Superior temporal gyrus (tissue), 1 donor: Measurements from ENCODE around the gene AKT3.
"Not testable (repeated sequence)": the region's sequence is repeated elsewhere in the genome, so short reads cannot be mapped to it uniquely, and the experiment has no call there.

Source experiments
- DNase-seq: peaks from one replicate; pipeline ENCODE4 v3.0.0-alpha.2; 2016; ENCODE audit errors: extremely low spot score

AKT3 gene

DNA sequence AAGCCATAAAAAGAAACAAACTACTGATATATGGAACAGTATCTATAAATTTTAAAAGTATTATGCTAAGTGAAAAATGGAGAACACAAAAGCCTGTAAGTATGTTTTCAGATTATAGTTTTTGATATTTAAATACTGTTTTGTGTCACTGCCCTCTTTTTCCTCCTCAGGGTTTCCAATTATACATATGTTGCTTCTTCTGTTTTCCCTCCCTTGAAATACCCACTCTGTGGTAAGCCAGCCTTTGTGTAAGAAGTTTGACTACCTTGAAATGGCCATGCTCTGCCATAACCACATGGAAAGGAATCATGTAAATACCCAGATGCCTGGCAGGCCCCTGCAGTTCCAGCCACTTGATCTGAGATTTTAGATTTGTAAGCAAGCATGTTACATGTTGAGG is 248.3 kb downstream of the AKT3 start:
- no peak for DNase-seq

DNA sequence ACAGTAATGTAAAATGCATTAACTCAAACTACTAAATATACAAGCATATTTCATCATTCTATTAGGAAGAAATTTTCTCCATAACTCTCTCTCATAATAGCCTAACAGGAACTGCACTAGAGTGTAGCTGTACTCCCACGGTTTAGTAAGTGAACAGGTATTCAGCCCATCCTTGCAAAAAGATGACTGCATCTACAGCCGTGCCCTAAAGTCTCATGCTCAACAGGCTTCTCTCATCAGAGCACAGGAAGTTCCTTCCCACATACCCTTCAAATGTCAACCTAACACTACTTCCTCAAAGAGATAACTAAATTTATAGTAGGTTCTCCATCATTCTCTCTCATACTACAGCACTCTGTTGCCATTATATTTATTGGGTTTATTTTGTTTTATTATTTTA is 251.6 kb downstream of the AKT3 start:
- no peak for DNase-seq

DNA sequence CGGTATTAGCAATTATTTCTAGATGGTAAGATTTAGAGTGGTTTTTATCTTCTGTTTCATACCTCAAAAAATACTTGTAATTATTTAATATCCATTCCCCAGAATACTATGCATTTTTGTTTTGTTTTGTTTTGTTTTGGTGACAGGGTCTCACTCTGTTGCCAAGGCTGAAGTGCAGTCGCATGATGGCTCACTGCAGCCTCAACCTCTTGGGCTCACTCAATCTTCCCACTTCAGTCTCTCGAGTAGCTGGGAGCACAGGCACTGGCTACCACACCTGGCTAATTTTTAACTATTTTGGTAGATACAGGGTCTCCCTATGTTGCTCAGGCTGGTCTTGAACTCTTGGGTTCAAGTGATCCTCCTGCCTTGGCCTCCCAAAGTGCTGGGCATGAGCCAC is 252.7 kb downstream of the AKT3 start:
- DNase-seq, result no peak

DNA sequence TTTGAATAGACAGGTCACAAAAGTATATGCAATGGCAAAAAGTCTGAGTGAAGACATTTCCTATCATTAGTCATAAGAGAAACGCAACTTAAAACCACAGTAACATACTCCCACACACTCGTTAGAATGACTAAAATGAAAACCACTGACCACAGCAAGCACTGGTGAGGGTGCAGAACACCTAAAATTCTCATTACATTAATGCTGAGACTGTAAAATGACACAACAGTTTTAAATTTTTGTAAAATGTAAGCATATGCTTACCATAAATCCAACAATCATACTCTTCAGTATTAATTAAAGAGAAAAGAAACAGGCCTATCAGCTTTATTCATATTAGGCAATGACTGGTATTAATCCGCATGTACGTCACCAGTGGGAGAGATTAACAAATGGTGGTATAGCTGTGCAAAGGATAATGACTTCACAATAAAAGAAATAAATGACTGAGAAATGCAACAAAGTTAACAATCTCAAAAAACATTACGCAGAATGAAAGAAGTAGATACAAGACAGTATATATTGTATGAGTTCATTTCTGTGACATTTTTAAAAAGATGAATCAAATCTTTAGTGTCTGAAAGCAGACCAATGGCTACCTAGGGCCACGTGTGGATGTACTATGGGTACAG is 253.5 kb downstream of the AKT3 start:
- DNase-seq, result no peak

DNA sequence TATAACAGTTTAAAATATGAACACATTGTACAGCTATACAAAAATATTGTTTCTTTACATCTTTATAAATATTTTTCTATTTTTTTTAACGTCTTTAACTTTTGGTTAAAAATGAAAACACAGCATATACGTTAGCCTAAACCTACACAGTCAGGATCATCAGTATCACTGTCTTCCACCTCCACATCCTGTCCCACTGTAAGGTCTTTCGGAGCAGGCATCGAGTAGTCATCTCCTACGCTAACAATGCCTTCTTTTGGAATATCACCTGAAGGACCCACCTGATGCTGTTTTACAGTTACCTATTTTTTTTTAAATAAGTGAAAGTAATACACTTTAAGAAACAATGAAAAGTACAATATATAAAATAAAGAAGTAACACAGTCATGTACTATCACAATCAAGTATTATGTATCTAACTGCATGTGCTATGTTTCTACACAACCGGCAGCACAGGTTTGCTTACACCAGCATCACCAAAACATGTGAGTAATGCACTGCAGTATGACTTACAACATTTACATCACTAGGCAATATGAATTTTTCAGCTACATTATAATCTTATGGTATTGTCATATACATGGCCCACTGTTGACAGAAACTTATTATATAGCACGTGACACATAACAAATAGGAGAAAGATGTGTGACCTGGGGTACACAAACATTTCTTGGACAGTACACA is 254.4 kb downstream of the AKT3 start:
- DNase-seq, result no peak

DNA sequence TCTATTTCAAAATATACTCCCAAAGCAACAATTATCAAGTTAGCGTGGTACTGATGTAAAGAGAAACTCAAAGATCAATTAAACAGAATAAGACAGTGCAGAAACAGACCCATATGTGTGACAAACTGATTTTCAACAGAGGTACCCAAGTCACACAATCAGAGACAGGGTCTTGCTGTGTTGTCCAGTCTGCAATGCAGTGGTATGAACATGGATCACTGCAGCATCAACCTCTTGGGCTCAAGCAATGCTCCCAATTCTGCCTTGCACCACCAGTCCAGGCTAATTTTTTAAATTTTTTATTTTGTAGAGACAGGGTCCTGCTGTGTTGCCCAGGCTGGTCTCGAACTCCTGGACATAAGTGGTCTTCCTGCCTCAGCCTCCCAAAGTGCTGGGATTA is 255.6 kb downstream of the AKT3 start:
- no peak for DNase-seq

DNA sequence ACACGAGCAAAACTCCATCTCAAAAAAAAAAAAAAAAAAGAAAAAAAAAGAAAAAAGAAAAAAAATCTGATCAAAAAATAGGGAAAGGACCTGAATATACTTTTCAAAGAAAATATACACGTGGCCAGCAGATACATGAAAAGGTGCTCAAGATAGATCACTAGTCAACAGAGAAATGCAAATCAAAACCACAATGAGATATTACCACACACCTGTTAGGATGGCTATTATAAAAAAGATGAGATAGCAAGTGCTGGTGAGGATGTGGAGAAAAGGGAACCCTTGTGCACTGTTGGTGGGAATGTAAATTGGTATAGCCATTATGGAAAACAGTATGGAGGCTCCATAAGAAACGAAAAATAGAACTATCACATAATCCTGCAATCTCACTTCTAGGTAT is 260.8 kb downstream of the AKT3 start:
- DNase-seq, result not testable (repeated sequence)

DNA sequence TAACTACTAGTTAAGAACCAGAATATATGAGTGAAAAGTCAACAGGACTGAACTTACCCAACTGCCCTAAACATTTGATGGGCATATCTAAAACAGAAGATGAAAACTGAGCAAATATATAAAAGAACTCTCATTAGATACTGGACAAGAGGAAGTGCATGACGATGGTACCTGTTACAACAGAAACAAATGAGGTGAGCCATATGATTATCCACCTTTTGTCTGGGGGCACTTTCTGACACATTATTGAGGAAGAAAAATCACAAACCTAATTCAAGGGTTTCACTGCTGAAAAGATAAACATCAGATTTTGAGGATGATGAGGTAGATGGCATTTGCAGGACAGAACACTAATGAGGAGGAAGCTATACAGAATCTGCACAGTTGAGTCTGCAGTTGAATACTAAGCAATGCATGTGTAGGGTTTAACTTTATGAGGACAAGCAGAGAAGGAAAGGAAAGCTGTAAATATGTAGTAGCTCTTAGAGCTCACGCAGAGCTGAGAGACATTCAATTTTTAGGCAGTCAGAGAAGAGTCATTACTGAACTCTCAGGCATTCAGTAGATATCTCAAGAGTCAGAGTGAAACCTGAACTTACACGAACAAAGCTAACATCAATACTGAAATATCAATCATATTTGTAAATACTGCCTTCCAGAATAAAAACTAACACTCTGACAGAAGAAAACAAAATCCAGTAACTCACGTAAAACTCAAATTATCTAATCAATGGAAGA is 262.1 kb downstream of the AKT3 start:
- DNase-seq, result no peak

DNA sequence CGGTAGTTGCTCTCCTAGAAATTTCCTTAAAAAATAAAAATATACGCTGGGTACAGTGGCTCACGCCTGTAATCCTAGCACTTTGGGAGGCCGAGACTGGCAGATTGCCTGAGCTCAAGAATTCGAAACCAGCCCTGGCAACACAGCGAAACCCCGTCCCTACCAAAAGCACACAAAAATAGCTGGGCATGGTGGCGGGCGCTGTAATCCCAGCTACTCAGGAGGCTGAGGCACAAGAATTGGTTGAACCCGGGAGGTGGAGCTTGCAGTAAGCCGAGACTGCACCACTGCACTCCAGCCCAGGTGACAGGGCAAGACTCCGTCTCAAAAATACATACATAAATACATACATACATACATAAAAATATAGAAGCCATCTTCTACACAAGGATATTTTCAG is 262.8 kb downstream of the AKT3 start:
- no peak for DNase-seq

DNA sequence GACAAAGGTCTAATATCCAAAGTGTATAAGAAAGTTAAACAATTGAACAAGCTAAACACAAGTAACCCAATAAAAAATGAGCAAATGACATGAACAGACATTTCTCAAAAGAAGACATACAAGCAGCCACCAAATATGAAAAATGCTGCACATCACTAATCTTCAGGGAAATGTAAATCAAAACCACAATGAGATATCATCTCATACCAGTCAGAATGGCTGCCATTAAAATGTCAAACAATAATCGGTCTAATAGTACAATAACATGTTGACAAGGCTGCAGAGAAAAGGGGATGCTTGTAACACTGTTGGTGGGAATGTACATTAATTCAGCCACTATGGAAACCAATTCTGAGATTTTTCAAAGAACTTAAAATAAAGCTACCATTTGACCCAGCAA is 264.1 kb downstream of the AKT3 start:
- no peak for DNase-seq

DNA sequence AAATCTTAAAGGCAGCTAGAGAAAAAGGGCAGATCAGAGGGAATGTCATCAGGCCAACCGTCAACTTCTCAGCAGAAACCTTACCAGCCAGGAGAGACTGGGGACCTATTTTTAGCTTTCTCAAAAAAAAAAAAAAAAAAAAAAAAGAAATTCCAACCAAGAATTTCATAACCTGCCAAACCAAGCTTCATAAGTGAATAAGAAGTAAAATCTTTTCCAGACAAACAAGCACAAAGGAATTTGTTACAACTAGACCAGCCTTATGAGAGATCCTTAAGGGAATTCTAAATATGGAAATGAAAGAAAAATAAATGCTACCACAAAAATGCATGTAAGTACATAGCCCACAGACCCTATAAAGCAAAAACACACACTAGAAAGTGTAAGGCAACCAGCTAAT is 267.7 kb downstream of the AKT3 start:
- DNase-seq, result no peak

DNA sequence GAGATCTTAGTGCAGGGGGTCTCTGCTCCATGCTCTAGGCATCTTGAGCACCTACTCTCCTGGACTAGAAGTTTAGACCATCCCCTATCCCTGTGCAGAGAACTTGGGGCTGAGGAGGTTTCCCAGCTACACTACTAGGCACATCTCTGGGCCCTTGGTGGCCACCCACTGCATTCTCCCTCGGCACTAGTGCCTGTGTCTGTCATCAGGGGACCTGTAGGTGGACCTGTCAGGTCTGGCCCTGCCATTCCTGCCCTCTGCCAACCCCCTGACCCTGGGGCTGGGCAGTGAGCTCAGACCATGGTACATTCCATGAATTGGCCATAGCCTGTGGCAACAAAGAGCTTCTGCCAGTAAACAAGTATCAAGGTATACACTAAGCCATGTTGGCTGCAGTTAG is 269.1 kb downstream of the AKT3 start:
- no peak for DNase-seq

DNA sequence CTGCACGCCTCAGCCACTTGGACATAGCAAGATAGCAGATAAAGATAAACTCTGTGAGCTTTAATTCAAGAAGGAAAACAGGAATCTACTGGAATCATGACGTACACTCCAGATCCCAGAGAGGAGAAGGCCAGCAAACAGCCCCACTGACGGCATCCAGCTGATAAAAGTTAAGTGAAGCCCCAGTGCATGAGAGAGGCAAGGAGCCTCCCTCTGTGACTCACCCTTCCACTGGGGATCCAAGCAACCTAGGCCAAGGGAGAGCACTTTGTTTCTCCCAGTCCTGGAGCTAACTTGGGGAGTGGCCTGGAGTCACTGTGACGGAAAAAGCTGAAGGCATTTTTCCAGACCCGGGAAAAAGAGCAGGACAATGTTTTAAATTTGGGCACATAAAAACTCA is 270.0 kb downstream of the AKT3 start:
- DNase-seq, result no peak

DNA sequence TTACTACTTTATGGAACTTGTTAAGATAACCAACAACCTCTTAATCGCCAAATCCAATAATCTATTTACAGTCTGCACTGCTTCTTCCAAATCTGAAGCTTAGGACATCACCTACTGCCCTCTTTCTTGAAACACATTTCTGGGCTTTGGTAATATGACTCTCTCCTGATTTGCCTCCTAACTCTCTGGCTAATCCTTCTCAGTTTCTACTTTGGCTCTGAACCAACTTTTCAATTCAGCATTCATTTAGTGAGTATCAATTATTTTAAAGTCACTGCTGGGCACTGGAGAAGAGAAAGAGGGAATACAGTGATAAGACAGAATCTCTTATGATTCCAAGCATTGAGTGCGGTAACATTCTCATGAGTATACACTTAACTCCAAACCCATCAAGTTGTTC is 275.0 kb downstream of the AKT3 start:
- DNase-seq, result no peak

DNA sequence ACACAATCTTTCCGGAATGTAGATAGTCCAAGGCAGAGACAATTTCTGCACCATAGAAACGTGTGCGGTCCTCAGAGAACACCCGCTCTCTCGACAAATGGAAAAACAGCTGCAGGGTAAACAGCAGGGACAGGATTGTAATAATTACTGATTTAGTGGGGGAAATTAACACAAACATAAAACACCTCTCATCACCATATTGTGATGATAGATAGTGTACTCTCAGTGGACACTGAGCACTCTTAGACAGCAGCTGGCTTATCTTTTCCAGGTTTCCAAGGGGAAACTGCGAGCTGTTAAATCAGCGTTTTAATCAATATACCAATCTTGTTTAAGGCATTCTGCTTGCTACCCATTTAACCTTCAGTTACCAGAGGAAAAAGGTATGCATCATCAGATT is 277.1 kb downstream of the AKT3 start:
- no peak for DNase-seq

DNA sequence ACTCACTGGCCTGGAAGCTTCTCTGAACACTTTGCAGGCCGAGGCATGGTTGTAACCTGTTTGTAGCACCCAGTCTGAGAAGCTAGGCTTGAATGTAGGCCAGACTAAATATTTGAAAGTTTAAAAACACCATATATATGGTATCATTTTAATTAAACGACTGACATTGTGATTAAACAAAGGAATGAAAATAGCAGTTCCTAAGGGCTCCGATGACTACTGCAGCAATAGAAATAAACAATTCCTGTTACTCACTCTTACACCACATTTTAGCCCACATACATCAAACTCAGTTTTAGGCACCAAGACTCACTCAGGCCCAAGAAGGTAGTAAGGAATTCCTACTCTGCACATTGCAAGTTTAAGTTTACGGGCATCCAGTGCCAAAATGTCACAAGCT is 281.2 kb downstream of the AKT3 start:
- DNase-seq, result no peak

DNA sequence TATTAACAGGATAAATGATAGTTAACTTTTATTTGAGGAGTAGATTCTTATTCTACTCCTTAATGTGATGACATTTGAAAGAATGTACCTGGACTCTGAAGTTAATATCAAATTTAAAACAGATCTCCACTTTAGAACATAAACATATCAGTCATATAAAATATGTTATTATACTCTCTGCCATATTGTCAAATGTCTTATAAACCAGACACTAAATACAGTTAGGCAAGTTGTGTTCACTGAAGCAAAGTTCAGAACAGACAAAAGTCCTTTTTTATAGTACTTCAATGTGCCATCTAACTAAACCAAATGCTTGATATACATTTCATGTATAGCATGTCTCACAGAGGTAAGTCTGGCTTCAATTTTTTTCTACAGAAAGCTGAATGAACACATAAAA is 285.2 kb downstream of the AKT3 start:
- no peak for DNase-seq

DNA sequence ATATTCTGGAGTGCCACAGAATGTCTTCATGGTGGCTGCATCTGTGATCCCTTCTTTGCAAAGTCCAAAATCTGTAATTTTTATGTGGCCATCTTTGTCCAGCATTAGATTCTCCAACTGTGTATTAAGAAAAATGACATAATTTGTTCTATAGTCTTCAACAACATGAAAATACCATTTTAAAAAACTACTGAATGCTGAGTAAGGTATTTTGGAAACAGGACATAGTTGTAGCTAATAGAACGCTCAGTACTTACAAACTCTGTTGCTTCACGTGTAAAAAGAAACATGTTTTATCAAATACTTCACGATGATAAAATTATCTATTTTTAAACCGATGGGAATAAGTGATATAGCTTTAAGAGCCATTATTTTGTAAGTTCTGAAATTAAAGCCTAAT is 286.3 kb downstream of the AKT3 start:
- no peak for DNase-seq

DNA sequence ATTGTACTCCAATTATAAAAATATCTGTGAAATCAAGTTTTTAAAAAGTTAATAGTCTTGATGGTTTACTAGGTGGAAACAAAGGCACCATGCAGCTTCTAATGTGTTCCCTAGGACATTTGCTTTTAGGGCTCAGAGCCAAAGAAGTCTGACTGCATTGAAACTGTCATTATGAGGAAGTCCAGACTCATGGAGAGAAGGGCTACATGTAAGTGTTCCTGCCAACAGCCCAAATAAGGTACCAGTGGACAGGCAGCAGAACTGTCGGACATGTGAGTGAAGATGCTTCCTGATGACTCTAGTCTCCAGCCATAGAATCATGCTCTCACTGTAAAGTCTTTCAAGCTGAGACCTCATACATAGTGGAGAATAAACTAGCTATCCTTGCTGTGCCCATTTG is 287.6 kb downstream of the AKT3 start:
- DNase-seq, result no peak

DNA sequence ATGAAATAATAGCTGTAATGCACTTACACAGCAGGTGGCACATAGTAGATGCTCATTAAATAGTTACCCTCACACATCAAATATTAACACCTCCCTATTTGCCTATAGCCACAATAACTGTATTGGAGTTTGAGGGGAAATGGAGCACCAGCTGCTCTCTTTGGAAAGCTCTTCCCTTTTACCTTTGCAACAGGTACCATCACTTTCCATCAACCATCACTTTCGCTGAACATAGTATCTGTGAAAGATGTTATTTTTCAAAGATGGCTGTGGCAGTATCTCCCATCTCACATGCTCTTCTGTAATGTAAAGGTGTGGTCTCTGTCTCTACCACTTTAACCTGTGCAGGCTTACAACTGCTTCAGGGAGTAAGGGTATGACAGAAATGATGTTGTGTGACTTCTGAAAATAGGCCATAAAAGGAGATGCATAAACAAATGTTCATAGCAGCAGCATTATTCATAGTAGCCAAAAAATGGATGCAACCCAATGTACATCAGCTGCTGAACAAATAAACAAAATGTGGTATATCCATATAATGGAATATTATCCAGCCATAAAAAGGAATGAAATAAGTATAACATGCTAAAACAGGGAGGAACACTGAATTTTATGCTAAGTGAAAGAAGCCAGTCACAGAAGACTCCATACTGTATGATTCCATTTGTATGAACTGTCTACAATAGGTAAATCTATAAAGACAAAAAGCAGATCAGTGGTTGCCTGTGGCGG is 288.3 kb downstream of the AKT3 start:
- no peak for DNase-seq

DNA sequence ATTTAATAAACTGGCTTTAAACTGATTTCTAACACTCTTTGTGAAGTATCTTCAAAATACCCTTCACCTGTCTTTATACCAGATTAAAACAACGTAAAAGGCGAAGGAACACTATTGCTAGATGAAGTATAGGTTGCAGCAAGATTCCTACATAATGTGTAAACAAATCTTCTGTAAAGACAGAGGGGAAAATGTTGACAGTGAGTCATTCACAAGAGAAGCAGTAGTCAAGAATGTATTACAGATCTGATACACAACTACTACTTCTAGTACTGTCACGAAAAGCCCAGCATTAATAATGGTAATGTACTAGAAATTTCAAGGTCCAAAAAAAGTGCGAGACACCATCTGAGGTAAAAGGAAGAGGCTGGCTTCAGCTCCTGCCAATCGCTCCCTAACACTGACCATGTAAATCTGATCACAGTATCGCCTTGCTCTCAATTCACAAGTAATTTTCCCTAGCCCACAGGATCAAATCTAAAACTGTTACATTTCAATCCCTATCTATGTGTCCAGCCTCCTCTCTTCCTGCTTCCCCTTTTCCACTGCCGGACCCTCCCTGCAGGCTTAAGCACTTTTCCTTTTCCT is 290.4 kb downstream of the AKT3 start:
- no peak for DNase-seq

DNA sequence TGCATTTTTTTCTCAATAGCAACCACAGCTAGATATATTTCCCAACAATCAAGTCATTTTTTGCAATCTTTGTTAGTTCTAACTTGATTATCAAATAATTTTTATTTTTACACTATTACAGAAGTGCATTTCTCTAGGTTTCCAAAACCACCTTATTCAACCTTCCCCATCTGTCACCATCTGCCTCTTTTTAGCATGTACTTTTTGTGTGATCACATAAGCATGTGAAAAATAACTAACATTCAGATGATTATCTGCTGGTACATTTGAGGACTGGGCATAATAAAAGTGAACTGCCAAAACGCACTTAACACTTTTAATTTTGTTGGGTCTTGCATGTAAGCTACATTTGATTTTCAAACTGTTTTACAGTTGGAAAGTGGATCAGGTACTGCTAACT is 291.5 kb downstream of the AKT3 start:
- no peak for DNase-seq
